ENCODE data around the gene TBC1D8B. TPM values are rescaled to one million over a fixed set of nuclear protein-coding genes. Genes with fewer than 3 reads are reported as not detected.
A peak's percentile ranks its signal among the peaks of the same experiment; 100 is the strongest.

TBC1D8B gene
- total RNA-seq, 2 experiments from 2014 or later, result 1.2 TPM

DNA sequence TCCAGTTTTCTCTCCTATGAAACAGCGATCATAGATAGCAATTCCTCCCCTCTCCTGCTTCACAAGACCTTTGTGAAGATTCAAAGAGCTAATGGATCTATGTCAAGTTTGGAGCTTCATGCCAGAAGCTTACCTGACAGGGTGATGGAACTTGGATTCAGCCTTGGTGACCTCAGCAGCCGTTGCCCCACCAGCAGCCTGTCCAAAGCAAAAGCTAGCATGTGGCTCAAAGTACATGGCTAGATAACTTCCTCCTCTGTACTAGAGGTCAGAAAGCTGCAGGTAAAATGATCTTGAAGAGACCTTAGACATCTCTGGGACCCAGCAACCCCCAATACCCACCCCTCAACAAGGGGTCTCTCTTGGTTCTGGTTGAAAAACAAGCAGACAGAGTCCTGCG is 98.9 kb downstream of the TBC1D8B start:
- Mint-ChIP-seq H3K27me3 (ENCODE audit: low read depth) (no peaks in the 10 kb centered on the region), H3K4me1 (ENCODE audit: low read depth) (peaks cover 2% of the 10 kb centered on the region), H3K27ac (no peak overlapping the region), H3K36me3 (ENCODE audit: low read depth) (no peaks in the 10 kb centered on the region), H3K4me3 (no peak overlapping the region), H3K9me3 (no peaks in the 10 kb centered on the region)
- DNase-seq, result no peak
- intact Hi-C loops (cut with micrococcal nuclease), result no loop called here
- CTCF ChIA-PET, result no interaction called here

DNA sequence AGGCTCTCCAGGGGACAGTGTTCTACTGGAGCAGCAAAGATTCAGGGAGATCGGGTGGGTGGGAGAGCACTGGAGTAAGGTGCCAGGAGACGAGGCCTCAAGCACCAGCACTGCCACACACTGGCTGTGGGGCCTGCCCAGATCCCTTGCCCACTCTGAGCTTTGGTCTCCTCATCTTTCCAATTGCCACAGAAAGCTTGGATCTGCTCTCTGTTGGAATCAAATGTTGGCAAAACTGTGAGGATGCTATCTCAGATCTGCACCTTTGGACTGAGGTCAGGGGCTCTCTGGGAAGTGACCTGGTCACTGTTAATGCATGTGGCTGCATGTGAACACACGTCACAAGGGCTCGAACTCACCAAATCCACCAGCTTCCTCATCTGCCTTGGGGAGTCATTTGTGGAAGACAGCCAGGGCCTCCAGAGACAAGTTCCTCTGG is 99.3 kb downstream of the TBC1D8B start:
- Mint-ChIP-seq H3K27ac (no peak overlapping the region), H3K36me3 (ENCODE audit: low read depth) (no peaks in the 10 kb centered on the region), H3K4me1 (ENCODE audit: low read depth) (peaks cover 2% of the 10 kb centered on the region), H3K9me3 (no peaks in the 10 kb centered on the region), H3K4me3 (no peak overlapping the region), H3K27me3 (ENCODE audit: low read depth) (no peaks in the 10 kb centered on the region)
- CTCF ChIA-PET, result no interaction called here
- no peak for DNase-seq
- intact Hi-C loops (cut with micrococcal nuclease), result no loop called here

DNA sequence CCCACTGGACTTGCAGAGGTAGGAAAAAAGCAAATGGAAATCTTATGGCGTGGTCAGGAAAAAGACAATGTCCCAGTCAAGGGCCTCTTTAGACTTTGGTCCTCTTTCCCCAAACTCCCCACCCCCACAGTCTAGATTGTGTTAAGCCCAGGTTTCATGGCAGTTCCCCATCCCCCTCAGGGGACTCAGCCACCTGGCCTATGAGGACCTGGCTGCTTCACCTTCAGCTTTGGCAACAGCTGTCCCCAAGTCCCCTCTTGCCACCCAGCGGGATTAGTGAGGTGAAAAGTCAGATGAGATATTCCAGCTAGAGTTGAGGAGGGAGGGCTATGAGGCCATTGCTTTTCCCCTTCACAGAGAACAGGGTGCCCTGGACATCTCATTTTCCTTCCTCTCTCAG is 100.2 kb downstream of the TBC1D8B start:
- H3K36me3 Mint-ChIP-seq (ENCODE audit: low read depth), result no peaks in the 10 kb centered on the region
- intact Hi-C loops (cut with micrococcal nuclease), result no loop called here

DNA sequence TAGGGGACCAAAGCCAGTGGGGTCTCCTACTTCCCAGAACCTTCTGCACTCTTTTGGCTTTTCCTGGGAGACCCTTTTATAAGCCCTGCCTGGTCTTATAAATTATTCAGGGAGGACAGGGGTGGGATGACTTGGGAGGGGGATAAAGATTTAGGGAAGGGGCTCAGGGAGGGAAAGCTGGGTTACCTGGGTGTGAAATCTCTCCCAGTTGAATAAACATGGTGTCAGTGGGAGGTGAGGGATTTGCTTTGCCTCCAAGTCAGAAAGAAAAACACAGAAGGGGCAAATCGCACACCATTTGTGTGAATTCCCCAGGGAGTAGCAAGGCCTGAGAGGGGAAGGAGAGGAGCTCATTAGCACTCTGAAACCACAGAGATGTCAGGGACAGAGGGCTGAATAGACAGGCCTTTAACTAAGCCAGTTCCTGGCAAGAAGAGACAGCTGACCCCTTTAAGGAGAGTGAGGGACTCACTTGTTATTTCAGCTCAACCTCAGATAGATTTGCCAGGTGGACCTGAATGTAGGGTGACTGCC is 100.9 kb downstream of the TBC1D8B start, which contains the start of gene RIPPLY1:
TSS of gene RIPPLY1 (minus strand) at position 51 of the 534 bp plus-strand sequence. CDS start 54 bp downstream, outside the sequence.
- CTCF ChIA-PET, result interaction anchor here (0.5 to 1.5 kb wide), 3 partner anchors 9 to 368 kb away, joined by 4 to 5 read pairs (median 4); no protein-coding TSS in a partner anchor
- no peak for DNase-seq
- Mint-ChIP-seq H3K9me3 (no peaks in the 10 kb centered on the region), H3K4me1 (ENCODE audit: low read depth) (peaks cover 2% of the 10 kb centered on the region), H3K4me3 (no peak within 1 kb of the TSS), H3K27ac (no peak within 1 kb of the TSS), H3K27me3 (ENCODE audit: low read depth) (no peaks in the 10 kb centered on the region), H3K36me3 (ENCODE audit: low read depth) (no peaks in the 10 kb centered on the region)
- intact Hi-C loops (cut with micrococcal nuclease), result no loop called here

More for the DNA sequence above, 100.2 kb downstream of the TBC1D8B start:
- Mint-ChIP-seq H3K4me3 (no peak overlapping the region), H3K27ac (no peak overlapping the region), H3K4me1 (ENCODE audit: low read depth) (peaks cover 2% of the 10 kb centered on the region), H3K9me3 (no peaks in the 10 kb centered on the region), H3K27me3 (ENCODE audit: low read depth) (no peaks in the 10 kb centered on the region)
- DNase-seq, result no peak
- CTCF ChIA-PET, result interaction anchor here (0.8 to 1.5 kb wide), 2 partner anchors 8 to 10 kb away, joined by 4 read pairs; no protein-coding TSS in a partner anchor

DNA sequence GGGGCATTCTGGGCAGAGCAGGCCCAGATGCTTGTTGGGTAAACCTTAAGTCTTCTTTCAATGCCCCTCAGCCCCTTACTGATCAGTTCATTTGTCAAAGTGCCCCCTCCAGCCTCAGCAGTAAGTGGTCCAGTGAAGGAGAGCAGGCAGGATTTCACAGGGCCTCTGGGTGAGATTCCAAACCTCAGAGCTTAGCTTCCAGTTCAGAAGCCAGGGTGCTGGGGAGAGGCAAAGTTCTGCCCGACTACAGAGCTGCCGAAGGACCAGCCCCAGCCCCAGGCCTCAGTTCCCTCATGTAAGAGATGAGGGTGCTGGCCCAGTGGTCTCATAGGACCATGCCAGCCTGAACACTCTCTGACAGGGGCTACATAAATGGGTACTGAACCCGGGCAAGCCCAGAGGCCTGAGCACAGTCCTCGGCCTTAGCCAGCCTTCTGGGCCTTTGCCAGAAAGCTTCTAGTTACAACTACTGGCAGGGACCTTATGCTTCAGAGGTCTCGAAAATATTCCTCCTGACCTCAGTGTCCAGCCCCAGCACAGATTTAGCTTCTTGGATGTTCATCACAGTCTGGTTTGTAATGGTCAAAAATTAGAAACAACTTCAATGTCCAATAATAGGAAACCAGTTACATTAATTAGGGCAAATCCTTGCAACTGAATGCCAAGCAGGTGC is 101.5 kb downstream of the TBC1D8B start:
- H3K9me3 Mint-ChIP-seq, result no peaks in the 10 kb centered on the region
- no peaks in the 10 kb centered on the region for H3K36me3 Mint-ChIP-seq (ENCODE audit: low read depth)
- CTCF ChIA-PET, result interaction anchor here (0.5 to 1.5 kb wide), 2 partner anchors 10 to 368 kb away, joined by 4 to 5 read pairs; no protein-coding TSS in a partner anchor
- H3K27ac Mint-ChIP-seq, result no peak overlapping the region
- intact Hi-C loops (cut with micrococcal nuclease), result no loop called here
- no peaks in the 10 kb centered on the region for H3K4me1 Mint-ChIP-seq (ENCODE audit: low read depth)
- no peak for DNase-seq
- H3K27me3 Mint-ChIP-seq (ENCODE audit: low read depth), result no peaks in the 10 kb centered on the region
- H3K4me3 Mint-ChIP-seq, result no peak overlapping the region

DNA sequence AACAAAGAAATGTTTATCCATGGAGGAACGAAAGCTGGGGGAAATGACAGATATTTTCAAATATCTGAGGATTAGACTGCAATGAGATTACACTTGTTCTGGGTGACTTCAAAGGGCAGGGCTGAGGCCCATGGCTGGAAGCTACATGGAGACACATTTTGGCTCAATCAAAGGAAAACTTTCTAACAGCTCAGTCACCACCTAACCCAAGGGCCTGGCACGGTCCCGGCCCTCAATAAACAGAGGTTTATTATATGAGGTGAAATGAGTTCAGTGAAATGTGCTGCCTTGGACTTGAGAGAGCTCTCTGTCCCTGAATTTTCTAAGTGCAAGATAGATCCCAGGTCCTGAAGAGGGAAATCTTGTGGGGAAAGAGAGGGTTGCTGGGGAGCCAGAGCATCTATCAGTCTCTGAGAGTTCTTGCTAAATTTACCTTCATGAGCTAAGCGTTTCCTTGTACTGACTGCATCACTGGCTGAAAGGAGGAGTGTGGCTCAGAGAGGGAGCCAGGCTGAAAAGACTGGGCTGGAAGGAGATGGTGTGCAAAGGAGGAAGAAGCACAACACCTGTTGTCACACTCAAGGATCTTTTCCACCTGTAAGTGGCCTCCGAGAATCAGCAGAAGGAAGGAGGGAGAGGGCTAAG is 102.7 kb downstream of the TBC1D8B start:
- no peaks in the 10 kb centered on the region for H3K27me3 Mint-ChIP-seq (ENCODE audit: low read depth)
- no peak for DNase-seq
- no peak overlapping the region for H3K4me3 Mint-ChIP-seq
- CTCF ChIA-PET, result interaction anchor here (0.5 to 1.3 kb wide), 5 partner anchors 10 to 1088 kb away, joined by 3 to 6 read pairs (median 3); no protein-coding TSS in a partner anchor
- intact Hi-C loops (cut with micrococcal nuclease), result no loop called here
- H3K4me1 Mint-ChIP-seq (ENCODE audit: low read depth), result no peaks in the 10 kb centered on the region
- no peaks in the 10 kb centered on the region for H3K9me3 Mint-ChIP-seq
- no peak overlapping the region for H3K27ac Mint-ChIP-seq
- no peaks in the 10 kb centered on the region for H3K36me3 Mint-ChIP-seq (ENCODE audit: low read depth)

DNA sequence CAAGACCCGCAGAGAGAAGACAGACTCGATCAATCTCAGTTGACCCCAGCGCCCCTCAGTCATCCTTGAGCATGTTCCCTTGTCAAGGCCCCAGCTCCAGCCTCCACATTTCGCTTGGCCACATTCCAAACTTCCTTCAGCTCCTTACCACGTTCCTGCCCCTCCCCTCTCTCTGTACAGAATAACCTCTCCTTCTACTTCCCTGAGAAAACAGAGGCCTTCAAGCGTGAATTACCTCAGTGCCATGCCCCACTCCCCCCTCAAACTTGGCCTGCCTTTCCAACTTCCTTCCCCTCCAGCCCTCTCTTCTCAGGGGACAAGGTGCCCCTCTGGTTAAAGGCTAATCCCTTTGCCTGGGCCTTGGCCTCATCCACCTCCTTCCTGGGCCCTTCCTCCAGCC is 103.9 kb downstream of the TBC1D8B start:
- H3K27me3 Mint-ChIP-seq (ENCODE audit: low read depth), result no peaks in the 10 kb centered on the region
- no peak overlapping the region for H3K4me3 Mint-ChIP-seq
- no peaks in the 10 kb centered on the region for H3K36me3 Mint-ChIP-seq (ENCODE audit: low read depth)
- H3K4me1 Mint-ChIP-seq (ENCODE audit: low read depth), result no peaks in the 10 kb centered on the region
- intact Hi-C loops (cut with micrococcal nuclease), result no loop called here
- H3K27ac Mint-ChIP-seq, result no peak overlapping the region
- CTCF ChIA-PET, result interaction anchor here (0.8 to 1.3 kb wide), 2 partner anchors 12 to 13 kb away, joined by 3 to 6 read pairs; no protein-coding TSS in a partner anchor
- no peak for DNase-seq
- no peaks in the 10 kb centered on the region for H3K9me3 Mint-ChIP-seq

DNA sequence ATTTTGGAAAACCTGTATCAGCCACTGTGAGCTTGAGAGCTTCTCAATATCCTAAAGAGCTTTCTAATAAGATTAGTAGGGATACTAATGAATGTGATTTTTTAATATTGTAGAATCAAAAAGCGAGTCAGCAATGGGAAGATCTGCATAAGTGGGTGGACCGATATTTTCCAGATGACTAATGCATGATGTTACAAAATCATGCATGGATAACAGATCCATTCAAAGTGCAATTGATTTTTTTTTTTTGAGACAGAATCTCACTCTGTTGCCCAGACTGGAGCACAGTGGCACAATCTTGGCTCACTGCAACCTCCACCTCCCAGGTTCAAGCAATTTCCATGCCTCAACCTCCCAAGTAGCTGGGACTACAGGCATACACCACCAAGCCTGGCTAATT is 110.4 kb downstream of the TBC1D8B start:
- Mint-ChIP-seq H3K4me1 (ENCODE audit: low read depth) (peaks cover 16% of the 10 kb centered on the region), H3K36me3 (ENCODE audit: low read depth) (no peaks in the 10 kb centered on the region), H3K27me3 (ENCODE audit: low read depth) (no peaks in the 10 kb centered on the region), H3K4me3 (no peak overlapping the region), H3K9me3 (no peaks in the 10 kb centered on the region), H3K27ac (no peak overlapping the region)
- no peak for DNase-seq
- CTCF ChIA-PET, result no interaction called here
- intact Hi-C loops (cut with micrococcal nuclease), result no loop called here

DNA sequence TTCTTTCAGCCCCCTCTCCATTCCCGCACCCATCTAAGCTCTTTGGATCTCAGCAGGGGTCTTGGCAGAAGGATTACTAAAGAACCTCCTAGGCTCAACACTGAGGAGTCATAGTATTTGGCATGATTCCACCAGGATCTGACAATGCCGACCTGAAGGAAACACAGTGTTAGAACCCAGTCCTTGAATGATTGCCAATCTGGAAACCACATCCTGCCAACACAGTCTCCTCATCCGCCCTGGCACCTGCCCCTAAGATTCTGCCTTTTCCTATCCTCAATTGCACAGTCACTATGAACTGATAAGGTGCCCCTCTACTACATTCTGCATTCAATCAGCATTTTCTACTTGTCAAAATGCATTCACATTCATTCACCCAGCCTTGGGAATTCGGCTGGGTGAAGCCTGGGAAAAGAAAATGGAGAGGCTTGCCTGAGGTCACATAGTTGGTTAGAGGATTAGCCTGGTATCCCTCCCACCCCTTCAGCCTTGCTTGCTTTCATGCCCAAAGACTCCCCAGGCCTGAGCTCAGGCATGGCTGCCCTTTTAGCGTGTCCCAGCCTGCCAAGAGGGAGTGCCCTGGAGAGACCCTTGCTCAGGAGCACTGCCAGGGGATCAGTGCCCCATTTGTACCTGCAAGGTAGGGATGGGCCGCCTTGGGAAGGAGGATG is 115.5 kb downstream of the TBC1D8B start:
- intact Hi-C loops (cut with micrococcal nuclease), result no loop called here
- DNase-seq, result peak; percentile 40
- H3K36me3 Mint-ChIP-seq (ENCODE audit: low read depth), result no peaks in the 10 kb centered on the region
- peaks cover 17% of the 10 kb centered on the region for H3K4me1 Mint-ChIP-seq (ENCODE audit: low read depth)
- no peaks in the 10 kb centered on the region for H3K9me3 Mint-ChIP-seq
- CTCF ChIA-PET, result interaction anchor here (1.2 kb wide), 1 partner anchor 23 kb away, joined by 3 read pairs; no protein-coding TSS in a partner anchor
- H3K27me3 Mint-ChIP-seq (ENCODE audit: low read depth), result no peaks in the 10 kb centered on the region
- no peak overlapping the region for H3K4me3 Mint-ChIP-seq
- no peak overlapping the region for H3K27ac Mint-ChIP-seq

DNA sequence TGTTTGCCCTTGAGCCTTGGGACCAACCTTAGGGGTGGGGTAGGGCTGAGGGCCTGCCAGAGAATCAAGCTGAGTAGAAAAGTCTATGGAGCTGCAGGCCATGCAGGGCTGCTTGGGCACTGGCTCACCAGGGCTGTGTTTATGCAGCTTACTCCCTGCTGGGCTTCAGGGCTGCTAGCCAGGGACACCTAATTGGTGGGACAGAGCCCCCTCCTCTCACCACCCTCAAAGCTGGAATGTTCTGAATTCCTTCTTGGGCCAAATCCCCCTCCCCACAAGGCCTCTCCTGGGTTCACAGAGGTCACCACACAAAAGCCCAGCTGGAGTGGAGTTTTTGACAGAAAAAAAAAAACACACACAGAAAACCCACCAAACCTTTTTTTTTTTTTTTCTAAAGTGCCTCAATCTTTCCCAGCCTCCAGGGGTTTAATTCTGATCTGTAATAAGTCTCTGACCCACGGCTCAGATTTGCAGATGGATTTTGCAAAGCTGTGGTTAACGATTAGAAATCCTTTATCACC is 117.5 kb downstream of the TBC1D8B start, which contains the start of gene CLDN2:
TSS of gene CLDN2 (plus strand) at position 471 of the 521 bp plus-strand sequence. CDS start 7,827 bp downstream, outside the sequence.
- Mint-ChIP-seq H3K4me3 (no peak within 1 kb of the TSS), H3K27ac (no peak within 1 kb of the TSS), H3K4me1 (ENCODE audit: low read depth) (peaks cover 17% of the 10 kb centered on the region), H3K9me3 (no peaks in the 10 kb centered on the region), H3K27me3 (ENCODE audit: low read depth) (no peaks in the 10 kb centered on the region), H3K36me3 (ENCODE audit: low read depth) (no peaks in the 10 kb centered on the region)
- DNase-seq, result no peak
- intact Hi-C loops (cut with micrococcal nuclease), result no loop called here
- CTCF ChIA-PET, result no interaction called here

DNA sequence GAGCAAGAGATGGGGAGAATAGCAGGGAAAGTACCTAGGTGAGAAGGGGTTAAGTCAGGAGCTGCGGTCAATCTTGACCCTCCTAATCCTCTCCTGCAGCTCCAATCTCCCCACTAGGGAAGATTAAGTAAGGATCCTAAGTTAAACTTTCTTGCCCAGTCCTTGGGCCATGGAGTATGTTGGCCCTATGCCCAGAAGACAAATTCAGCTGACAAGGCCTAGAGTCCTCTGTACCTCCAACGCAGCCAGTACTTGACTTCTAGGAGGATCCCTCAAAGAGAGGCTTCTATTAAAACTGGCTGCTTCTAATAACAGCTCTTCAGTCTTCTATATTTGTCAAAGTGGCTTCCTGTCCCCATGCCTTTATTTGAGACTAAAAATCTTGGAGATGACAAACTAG is 119.2 kb downstream of the TBC1D8B start:
- Mint-ChIP-seq H3K27ac (no peak overlapping the region), H3K36me3 (ENCODE audit: low read depth) (no peaks in the 10 kb centered on the region), H3K9me3 (no peaks in the 10 kb centered on the region), H3K27me3 (ENCODE audit: low read depth) (no peaks in the 10 kb centered on the region), H3K4me3 (no peak overlapping the region), H3K4me1 (ENCODE audit: low read depth) (peaks cover 13% of the 10 kb centered on the region)
- intact Hi-C loops (cut with micrococcal nuclease), result no loop called here
- DNase-seq, result no peak
- CTCF ChIA-PET, result interaction anchor here (1.5 kb wide), 1 partner anchor 24 kb away, joined by 4 read pairs; no protein-coding TSS in a partner anchor
